GM12892 (cell line): ENCODE results near the gene LAIR2.

ENCODE experiments used
- POLR2A ChIP-seq: IDR thresholded peaks from 2 replicates; pipeline ENCODE4 v1.6.1; 2011; ENCODE audit warnings: low read depth, low read length, control low read depth
- POLR2AphosphoS5 ChIP-seq: IDR thresholded peaks from 2 replicates; pipeline ENCODE4 v1.6.1; 2011; ENCODE audit warnings: low read depth, low read length, control low read depth

DNA sequence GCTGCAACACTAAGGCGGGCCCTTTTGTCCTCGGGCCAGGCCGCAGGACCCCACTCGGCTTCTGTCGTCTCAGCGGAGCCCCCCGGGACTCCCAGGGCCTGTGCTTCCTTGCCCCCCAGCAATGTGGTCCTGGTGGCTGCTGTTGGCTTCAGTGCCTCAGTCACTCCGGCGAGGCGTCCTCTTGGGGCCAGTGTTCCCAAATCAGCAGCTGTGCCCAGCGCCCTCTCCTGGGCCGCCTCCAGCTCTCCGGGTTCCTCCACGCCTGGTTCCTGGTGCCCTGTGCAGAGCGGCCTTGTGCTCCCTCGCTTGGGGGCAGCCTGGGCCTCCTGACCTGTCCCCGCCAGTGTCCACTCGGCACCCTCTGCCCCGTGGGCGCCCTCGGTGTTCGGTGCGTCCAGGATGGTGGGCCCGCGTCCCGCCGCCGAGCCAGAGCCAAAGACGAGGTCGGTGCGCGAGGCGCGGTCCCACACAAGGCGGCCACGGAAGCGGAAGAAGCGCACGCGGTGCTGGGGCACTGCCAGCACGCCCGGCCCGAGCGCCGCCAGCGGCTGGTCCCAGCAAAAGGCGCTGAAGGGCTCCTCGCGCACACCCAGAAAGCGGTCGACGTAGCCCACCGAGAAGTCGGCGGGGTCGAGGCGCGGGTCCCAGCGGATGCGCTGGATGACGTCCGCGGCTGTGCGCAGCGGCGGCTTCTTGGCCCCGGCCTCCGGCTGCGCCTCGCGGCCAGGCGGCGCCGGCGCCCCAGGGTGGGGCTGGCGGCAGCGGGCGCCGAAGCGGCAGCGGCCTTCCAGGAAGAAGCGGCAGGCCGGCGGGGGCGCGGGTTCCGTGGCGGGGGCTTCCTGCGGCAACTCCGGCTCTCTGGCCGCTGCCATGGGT lies 39.7 kb upstream of the LAIR2 start:
- no peak; the same call in 1 of the 2 replicates for TF ChIP-seq POLR2A
- TF ChIP-seq POLR2AphosphoS5 = peak; percentile 18; the same call in 1 of the 2 replicates
